Fibroblast of upper back skin (primary cell): Measurements from ENCODE around the gene LRRN3.

Source experiments
- DNase-seq: peaks from one replicate; pipeline ENCODE4 v3.0.0-alpha.2; 2013

LRRN3 gene

DNA sequence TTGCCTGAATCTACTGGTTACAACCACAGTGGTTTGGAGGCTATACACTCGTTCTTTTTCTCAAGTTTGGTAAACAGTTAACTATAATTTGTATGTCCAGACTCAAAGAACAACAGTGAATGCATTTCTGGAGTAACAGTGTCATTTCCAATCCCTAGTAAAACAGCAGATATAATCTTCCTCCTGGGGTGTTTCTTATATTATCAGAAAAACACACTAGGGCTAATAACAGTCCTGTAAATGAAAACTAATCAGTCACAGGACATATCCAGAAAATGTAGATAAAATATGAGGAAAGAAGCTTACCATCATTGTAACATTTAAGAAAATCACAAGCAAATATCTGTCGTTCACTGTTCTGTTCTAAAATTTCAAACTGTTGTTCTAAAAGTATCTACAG is 82.6 kb downstream of the LRRN3 start:
- DNase-seq, result no peak

GRCh38 chr7:111173990-111174389 is 83.1 kb downstream of the LRRN3 start:
- no peak for DNase-seq

GRCh38 chr7:111174510-111174909 is 83.6 kb downstream of the LRRN3 start:
- DNase-seq, result no peak
